SK-N-SH (cell line): Measurements from ENCODE around the gene HS6ST1.

ENCODE experiments used
- CTCF ChIP-seq: fragments of 200-600 bp; sonication (generic); IDR thresholded peaks from 2 replicates; pipeline ENCODE4 v1.6.1; 2017; ENCODE audit warnings: antibody characterized with exemption, mild to moderate bottlenecking, moderate library complexity
- EP300 ChIP-seq, 2 experiments: IDR thresholded peaks; 2 replicates each; pipeline versions ENCODE4 v1.4.0 to v1.6.1; 2012; ENCODE audit warnings: borderline replicate concordance in 1 of 2, low read depth in 1 of 2, low read length in 1 of 2
- EZH2phosphoT487 ChIP-seq: fragments of 200-600 bp; sonication (generic); IDR thresholded peaks from 2 replicates; pipeline ENCODE4 v1.6.1; 2017; ENCODE audit warnings: low read depth, mixed run types, mild to moderate bottlenecking, antibody characterized with exemption, moderate library complexity, borderline replicate concordance
- FOXM1 ChIP-seq: IDR thresholded peaks from 2 replicates; pipeline ENCODE4 v1.4.0; 2012; ENCODE audit warnings: low read depth, mild to moderate bottlenecking
- SMC3 ChIP-seq: IDR thresholded peaks from 2 replicates; pipeline ENCODE4 v1.6.1; 2012; ENCODE audit warnings: low read depth, low read length, improper control_type of control experiment
- TAF1 ChIP-seq: IDR thresholded peaks from 2 replicates; pipeline ENCODE4 v1.6.1; 2012; ENCODE audit warnings: low read depth, mild to moderate bottlenecking, low read length, moderate library complexity, borderline replicate concordance

- TF ChIP-seq CTCF (no peak), SMC3 (no peak), EZH2phosphoT487 (no peak), FOXM1 (no peak), EP300 (IDR thresholded peaks at IDR 0.05; ENCODE audit: borderline replicate concordance in 1 of 2, low read depth in 1 of 2, low read length in 1 of 2) (0 out of 4 replicates have a peak, but pooled peaks of 1 of the 2 experiments have one; percentile 24), TAF1 (no peak)
Observed at GRCh38 chr2:128347701-128348539, 29.3 kb upstream of the HS6ST1 start.
